HCT116 (cell line): ENCODE results near the gene AQP7. TPM values are rescaled to one million over a fixed set of nuclear protein-coding genes. Genes with fewer than 3 reads are reported as not detected.

Experiments used
- ATAC-seq: fragments of 200-7000 bp; cut with Tn5 transposase; 2 replicates; pipeline ENCODE4 v1.9.1; 2020; ENCODE audit warnings: mild to moderate bottlenecking, moderate library complexity
- BruUV-seq: library from RNA; stranded (reverse); fragments of 400-500 nt; replicated peaks from 2 replicates; lab custom pipeline; 2021; lab: Mats Ljungman, UMichigan
- CTCF ChIA-PET: fragments of 300-600 bp; sonication (Branson Sonifier 250); formaldehyde crosslinking; loops from one replicate; lab custom pipeline; 2021; ENCODE audit warnings: antibody characterized with exemption; lab: Charles Lee
- POLR2A ChIA-PET: fragments of 300-600, 350-600 bp; sonication (Branson Sonifier 250); formaldehyde crosslinking; loops from one replicate; lab custom pipeline; 2021; ENCODE audit warnings: antibody characterized with exemption; lab: Charles Lee
- RAD21 ChIA-PET, 2 experiments: fragments of 300-600 bp; sonication (Branson Sonifier 250); formaldehyde crosslinking; loops; one replicate each; lab custom pipeline; 2023; ENCODE audit warnings: low total read pairs in 2 of 2; ENCODE audit not compliant: uncharacterized antibody in 2 of 2, unreplicated experiment in 2 of 2, low non-redundant PET in 1 of 2; lab: Charles Lee
- DNase-seq: peaks from one replicate; pipeline ENCODE4 v3.0.0-alpha.2; 2010; ENCODE audit warnings: low read depth, low spot score
- H2AFZ ChIP-seq: fragments of 200-600 bp; shearing (Covaris generic), sonication (generic); 2 replicates; pipeline ENCODE4 v1.6.1; 2017; ENCODE audit warnings: low read depth, mixed run types, mixed read lengths, antibody characterized with exemption, low read length; ENCODE audit not compliant: poor library complexity, severe bottlenecking
- H3K27ac ChIP-seq: 2 replicates; pipeline ENCODE4 v1.5.1; 2012; ENCODE audit warnings: low read depth, low read length
- H3K27me3 ChIP-seq: fragments of 200-600 bp; sonication (generic); 2 replicates; pipeline ENCODE4 v1.6.1; 2016; ENCODE audit warnings: mixed run types, low read length, mixed read lengths; ENCODE audit not compliant: insufficient read depth
- H3K36me3 ChIP-seq, 2 experiments: fragments of 200-500 bp in 1 of 2; fragments of 200-600 bp in 1 of 2; sonication (Bioruptor generic) in 1 of 2; sonication (generic) in 1 of 2; 2 replicates each; pipeline versions ENCODE4 v1.5.1 to v1.6.1; 2014 to 2016; ENCODE audit warnings: low read length in 2 of 2, inconsistent platforms in 1 of 2, mixed read lengths in 1 of 2, mixed run types in 1 of 2; ENCODE audit not compliant: insufficient read depth in 2 of 2, control insufficient read depth in 1 of 2
- H3K4me1 ChIP-seq, 2 experiments: fragments of 200-600 bp in 1 of 2; sonication (generic) in 1 of 2; 2 replicates each; pipeline versions ENCODE4 v1.5.1 to v1.6.1; 2012 to 2017; ENCODE audit warnings: low read length in 2 of 2, inconsistent platforms in 1 of 2, mild to moderate bottlenecking in 1 of 2, mixed read lengths in 1 of 2, mixed run types in 1 of 2, moderate library complexity in 1 of 2; ENCODE audit not compliant: insufficient read depth in 2 of 2, control insufficient read depth in 1 of 2
- H3K4me2 ChIP-seq: fragments of 200-600 bp; sonication (generic); 2 replicates; pipeline ENCODE4 v1.6.1; 2017; ENCODE audit warnings: mixed run types, low read length, mixed read lengths
- H3K4me3 ChIP-seq, 2 experiments: fragments of 200-600 bp in 1 of 2; sonication (generic) in 1 of 2; replicated peaks in 1 of 2; 2 replicates each; pipeline ENCODE4 v1.5.1; 2011 to 2016; ENCODE audit warnings: low read length in 2 of 2, control low read depth in 1 of 2, low read depth in 1 of 2, mild to moderate bottlenecking in 1 of 2, mixed read lengths in 1 of 2, mixed run types in 1 of 2
- H3K79me2 ChIP-seq: fragments of 200-600 bp; sonication (generic); 2 replicates; pipeline ENCODE4 v1.6.1; 2017; ENCODE audit warnings: mild to moderate bottlenecking, mixed run types, low read length, moderate library complexity, mixed read lengths; ENCODE audit not compliant: insufficient read depth
- H3K9ac ChIP-seq: fragments of 200-600 bp; sonication (generic); 2 replicates; pipeline ENCODE4 v1.6.1; 2016; ENCODE audit warnings: low read length, mixed read lengths
- H3K9me2 ChIP-seq: fragments of 200-600 bp; sonication (generic), shearing (Covaris generic); 2 replicates; pipeline ENCODE4 v1.6.1; 2017; ENCODE audit warnings: mixed run types, mild to moderate bottlenecking, moderate library complexity; ENCODE audit not compliant: insufficient read depth
- H3K9me3 ChIP-seq, 2 experiments: fragments of 200-500 bp in 1 of 2; fragments of 200-600 bp in 1 of 2; sonication (Bioruptor generic) in 1 of 2; sonication (generic) in 1 of 2; 2 replicates each; pipeline ENCODE4 v1.6.1; 2014 to 2017; ENCODE audit warnings: low read length in 2 of 2, mixed read lengths in 2 of 2, inconsistent platforms in 1 of 2, low read depth in 1 of 2, mild to moderate bottlenecking in 1 of 2, mixed run types in 1 of 2, moderate library complexity in 1 of 2; ENCODE audit not compliant: control insufficient read depth in 1 of 2, insufficient read depth in 1 of 2
- H4K20me1 ChIP-seq: fragments of 200-600 bp; sonication (generic), shearing (Covaris generic); 2 replicates; pipeline ENCODE4 v1.6.1; 2017; ENCODE audit warnings: mixed run types, mild to moderate bottlenecking, moderate library complexity; ENCODE audit not compliant: insufficient read depth
- CBX3 ChIP-seq: IDR thresholded peaks from 2 replicates; pipeline ENCODE4 v1.6.1; 2012; ENCODE audit warnings: low read depth
- CEBPB ChIP-seq: IDR thresholded peaks from 2 replicates; pipeline ENCODE4 v1.6.1; 2012; ENCODE audit warnings: low read depth
- JUND ChIP-seq: IDR thresholded peaks from 2 replicates; pipeline ENCODE4 v1.6.1; 2012
- POLR2A ChIP-seq: IDR thresholded peaks from 2 replicates; pipeline ENCODE4 v1.7.0; 2011; ENCODE audit warnings: borderline replicate concordance; ENCODE audit not compliant: insufficient read depth, insufficient read length; ENCODE audit errors: extremely low read depth
- POLR2AphosphoS5 ChIP-seq: IDR thresholded peaks from 2 replicates; pipeline ENCODE4 v1.6.1; 2011; ENCODE audit warnings: mild to moderate bottlenecking, low read depth, low read length, moderate library complexity
- RAD21 ChIP-seq: IDR thresholded peaks from 2 replicates; pipeline ENCODE4 v1.6.1; 2012; ENCODE audit warnings: low read depth, mild to moderate bottlenecking
- SIN3A ChIP-seq: IDR thresholded peaks from 2 replicates; pipeline ENCODE4 v1.6.1; 2012; ENCODE audit warnings: low read depth
- TCF7L2 ChIP-seq: IDR thresholded peaks from 2 replicates; pipeline ENCODE4 v1.7.0; 2011; ENCODE audit warnings: borderline replicate concordance, inconsistent platforms; ENCODE audit not compliant: insufficient read depth, insufficient read length; ENCODE audit errors: extremely low read depth
- ZFX ChIP-seq: fragments of 450-650 bp; IDR thresholded peaks from 2 replicates; pipeline ENCODE4 v1.6.1; 2017
- ZNF274 ChIP-seq: fragments of 200-500 bp; sonication (Bioruptor generic); IDR thresholded peaks from 2 replicates; pipeline ENCODE4 v1.6.1; 2014; ENCODE audit warnings: mild to moderate bottlenecking, low read depth, low read length, inconsistent platforms
- intact Hi-C: fragments of 100-400 bp; cut with micrococcal nuclease; formaldehyde crosslinking; loops from 2 replicates; pipeline ENCODE4 v1.10.0; 2022
- total RNA-seq: library from RNA; stranded (reverse); gene quantifications from one replicate; pipeline ENCODE4 v1.2.1, GENCODE V29; 2021; ENCODE audit not compliant: unreplicated experiment
- TF ChIP-seq, protein P1 (sequence below): IDR thresholded peaks from 2 replicates; pipeline ENCODE4 v1.6.1; 2011; ENCODE audit warnings: mild to moderate bottlenecking, low read length, moderate library complexity; ENCODE audit not compliant: insufficient replicate concordance; ENCODE audit errors: extremely low read depth
- TF ChIP-seq, protein P2 (sequence below): IDR thresholded peaks from 2 replicates; pipeline ENCODE4 v1.6.1; 2012
- TF ChIP-seq, protein P3 (sequence below), 3 experiments: fragments of 200-600 bp in 1 of 3; sonication (generic) in 1 of 3; IDR thresholded peaks in 2 of 3; conservative IDR thresholded peaks in 1 of 3; 2 replicates each; pipeline ENCODE4 v1.5.1; 2012 to 2017; ENCODE audit warnings: low read depth in 2 of 3, low read length in 2 of 3, antibody characterized with exemption in 1 of 3, borderline replicate concordance in 1 of 3, control low read depth in 1 of 3, mild to moderate bottlenecking in 1 of 3, mixed read lengths in 1 of 3, mixed run types in 1 of 3, moderate library complexity in 1 of 3; ENCODE audit not compliant: insufficient read depth in 1 of 3

AQP7 gene
- total RNA-seq, 1 experiment from 2014 or later: 0.96 TPM

- Histone ChIP-seq H2AFZ (no peak overlapping the region), H3K4me3 (no peak overlapping the region), H3K4me2 (no peak overlapping the region), H3K4me1 (peaks cover 12 to 28% of the 10 kb centered on the region in 2 experiments), H3K9me3 (no peaks in the 10 kb centered on the region), H3K79me2 (no peaks in the 10 kb centered on the region), H3K36me3 (no peaks in the 10 kb centered on the region), H3K27ac (no peak overlapping the region), H3K9ac (no peak overlapping the region), H4K20me1 (no peaks in the 10 kb centered on the region), H3K9me2 (no peaks in the 10 kb centered on the region), H3K27me3 (no peaks in the 10 kb centered on the region)
- POLR2A ChIA-PET: no interaction called here
- CTCF ChIA-PET: interaction anchor here (1.1 kb wide), 1 partner anchor 17 kb away, joined by 5 read pairs; no protein-coding TSS in a partner anchor
- no TSS peak for BruUV-seq
- DNase-seq: no peak
- RAD21 ChIA-PET: no interaction called here
- TF ChIP-seq ZNF274: no peak
- TF ChIP-seq ZFX: no peak
- TF ChIP-seq, protein P1, sequence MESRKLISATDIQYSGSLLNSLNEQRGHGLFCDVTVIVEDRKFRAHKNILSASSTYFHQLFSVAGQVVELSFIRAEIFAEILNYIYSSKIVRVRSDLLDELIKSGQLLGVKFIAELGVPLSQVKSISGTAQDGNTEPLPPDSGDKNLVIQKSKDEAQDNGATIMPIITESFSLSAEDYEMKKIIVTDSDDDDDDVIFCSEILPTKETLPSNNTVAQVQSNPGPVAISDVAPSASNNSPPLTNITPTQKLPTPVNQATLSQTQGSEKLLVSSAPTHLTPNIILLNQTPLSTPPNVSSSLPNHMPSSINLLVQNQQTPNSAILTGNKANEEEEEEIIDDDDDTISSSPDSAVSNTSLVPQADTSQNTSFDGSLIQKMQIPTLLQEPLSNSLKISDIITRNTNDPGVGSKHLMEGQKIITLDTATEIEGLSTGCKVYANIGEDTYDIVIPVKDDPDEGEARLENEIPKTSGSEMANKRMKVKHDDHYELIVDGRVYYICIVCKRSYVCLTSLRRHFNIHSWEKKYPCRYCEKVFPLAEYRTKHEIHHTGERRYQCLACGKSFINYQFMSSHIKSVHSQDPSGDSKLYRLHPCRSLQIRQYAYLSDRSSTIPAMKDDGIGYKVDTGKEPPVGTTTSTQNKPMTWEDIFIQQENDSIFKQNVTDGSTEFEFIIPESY: no peak
- TF ChIP-seq, protein P2, sequence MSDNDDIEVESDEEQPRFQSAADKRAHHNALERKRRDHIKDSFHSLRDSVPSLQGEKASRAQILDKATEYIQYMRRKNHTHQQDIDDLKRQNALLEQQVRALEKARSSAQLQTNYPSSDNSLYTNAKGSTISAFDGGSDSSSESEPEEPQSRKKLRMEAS: no peak
- TF ChIP-seq RAD21: no peak
- no peak for TF ChIP-seq CEBPB
- TF ChIP-seq TCF7L2: no peak
- no peak for TF ChIP-seq SIN3A
- TF ChIP-seq POLR2AphosphoS5: no peak
- TF ChIP-seq CBX3: no peak
- TF ChIP-seq, protein P3, sequence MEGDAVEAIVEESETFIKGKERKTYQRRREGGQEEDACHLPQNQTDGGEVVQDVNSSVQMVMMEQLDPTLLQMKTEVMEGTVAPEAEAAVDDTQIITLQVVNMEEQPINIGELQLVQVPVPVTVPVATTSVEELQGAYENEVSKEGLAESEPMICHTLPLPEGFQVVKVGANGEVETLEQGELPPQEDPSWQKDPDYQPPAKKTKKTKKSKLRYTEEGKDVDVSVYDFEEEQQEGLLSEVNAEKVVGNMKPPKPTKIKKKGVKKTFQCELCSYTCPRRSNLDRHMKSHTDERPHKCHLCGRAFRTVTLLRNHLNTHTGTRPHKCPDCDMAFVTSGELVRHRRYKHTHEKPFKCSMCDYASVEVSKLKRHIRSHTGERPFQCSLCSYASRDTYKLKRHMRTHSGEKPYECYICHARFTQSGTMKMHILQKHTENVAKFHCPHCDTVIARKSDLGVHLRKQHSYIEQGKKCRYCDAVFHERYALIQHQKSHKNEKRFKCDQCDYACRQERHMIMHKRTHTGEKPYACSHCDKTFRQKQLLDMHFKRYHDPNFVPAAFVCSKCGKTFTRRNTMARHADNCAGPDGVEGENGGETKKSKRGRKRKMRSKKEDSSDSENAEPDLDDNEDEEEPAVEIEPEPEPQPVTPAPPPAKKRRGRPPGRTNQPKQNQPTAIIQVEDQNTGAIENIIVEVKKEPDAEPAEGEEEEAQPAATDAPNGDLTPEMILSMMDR (IDR thresholded peaks at IDR 0.05 in 2 of 3, conservative IDR thresholded peaks at IDR 0.05 in 1 of 3; ENCODE audit: borderline replicate concordance in 1 of 3, insufficient read depth in 1 of 3, low read depth in 2 of 3, low read length in 2 of 3): no peak
- no peak for TF ChIP-seq POLR2A
- no peak for TF ChIP-seq JUND
- intact Hi-C loops: no loop called here
- no peak for ATAC-seq
These were observed 33.5 kb upstream of the AQP7 start for GRCh38 chr9:33435821-33436277.
